HEK293T (cell line): Measurements from ENCODE around the gene ISCU.

ENCODE experiments used
- CTBP1 ChIP-seq: fragments of 450-650 bp; IDR thresholded peaks from 2 replicates; pipeline ENCODE4 v1.6.1; 2016; ENCODE audit warnings: borderline replicate concordance
- ELF4 ChIP-seq: fragments of 450-650 bp; IDR thresholded peaks from 2 replicates; pipeline ENCODE4 v1.6.1; 2017; ENCODE audit warnings: antibody characterized with exemption
- FOXK2 ChIP-seq: fragments of 450-650 bp; IDR thresholded peaks from 2 replicates; pipeline ENCODE4 v1.6.1; 2016; ENCODE audit warnings: mild to moderate bottlenecking
- FOXM1 ChIP-seq: fragments of 450-650 bp; IDR thresholded peaks from 2 replicates; pipeline ENCODE4 v1.6.1; 2017; ENCODE audit warnings: mild to moderate bottlenecking, borderline replicate concordance
- HDGF ChIP-seq: fragments of 450-650 bp; IDR thresholded peaks from 2 replicates; pipeline ENCODE4 v1.6.1; 2017; ENCODE audit warnings: antibody characterized with exemption, borderline replicate concordance
- NFRKB ChIP-seq: fragments of 450-650 bp; IDR thresholded peaks from 2 replicates; pipeline ENCODE4 v1.6.1; 2016; ENCODE audit warnings: mild to moderate bottlenecking, moderate library complexity
- SP1 ChIP-seq: fragments of 450-650 bp; IDR thresholded peaks from 2 replicates; pipeline ENCODE4 v1.6.1; 2017
- TF ChIP-seq, protein P1 (sequence below): fragments of 450-650 bp; IDR thresholded peaks from 2 replicates; pipeline ENCODE4 v1.6.1; 2016

DNA sequence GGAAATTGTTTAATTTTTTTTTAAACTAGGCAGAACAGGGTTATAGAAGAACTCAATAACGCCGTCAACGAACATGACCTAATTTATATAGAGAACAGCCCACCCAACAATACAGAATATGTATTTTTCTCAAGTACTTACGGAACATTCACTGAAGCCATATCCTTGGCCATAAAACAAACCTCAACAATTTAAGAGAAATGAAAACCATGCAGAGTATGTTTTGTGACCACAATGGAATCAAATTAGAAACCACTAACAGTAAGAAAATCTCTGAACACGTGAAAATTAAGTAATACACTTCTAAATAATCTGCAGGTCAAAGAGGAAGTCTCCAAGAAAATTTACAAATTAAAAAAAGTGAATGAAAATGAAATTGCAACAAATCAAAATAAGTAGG, 10.9 kb upstream of the ISCU start:
- TF ChIP-seq CTBP1, result no peak
- no peak for TF ChIP-seq NFRKB
- TF ChIP-seq FOXK2, result no peak
- TF ChIP-seq ELF4, result no peak
- no peak for TF ChIP-seq FOXM1
- no peak for TF ChIP-seq SP1
- TF ChIP-seq HDGF, result no peak
- TF ChIP-seq, protein P1, sequence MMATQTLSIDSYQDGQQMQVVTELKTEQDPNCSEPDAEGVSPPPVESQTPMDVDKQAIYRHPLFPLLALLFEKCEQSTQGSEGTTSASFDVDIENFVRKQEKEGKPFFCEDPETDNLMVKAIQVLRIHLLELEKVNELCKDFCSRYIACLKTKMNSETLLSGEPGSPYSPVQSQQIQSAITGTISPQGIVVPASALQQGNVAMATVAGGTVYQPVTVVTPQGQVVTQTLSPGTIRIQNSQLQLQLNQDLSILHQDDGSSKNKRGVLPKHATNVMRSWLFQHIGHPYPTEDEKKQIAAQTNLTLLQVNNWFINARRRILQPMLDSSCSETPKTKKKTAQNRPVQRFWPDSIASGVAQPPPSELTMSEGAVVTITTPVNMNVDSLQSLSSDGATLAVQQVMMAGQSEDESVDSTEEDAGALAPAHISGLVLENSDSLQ, result no peak
